Body of pancreas (tissue), 4 donors: ENCODE measurements around the gene NR3C2.

Experiments
- CTCF ChIP-seq, 7 experiments: fragments of 450-650 bp in 4 of 7; fragments of 200-600 bp in 3 of 7; sonication (generic) in 3 of 7; IDR thresholded peaks; one replicate each; pipeline ENCODE4 v1.5.1; 2016 to 2019; ENCODE audit warnings: antibody characterized with exemption in 7 of 7
- POLR2A ChIP-seq, 3 donors: fragments of 450-650 bp; IDR thresholded peaks; one replicate each; pipeline ENCODE4 v1.6.1; 2016; ENCODE audit warnings: antibody characterized with exemption in 3 of 3, mild to moderate bottlenecking in 2 of 3

- TF ChIP-seq CTCF (IDR thresholded peaks at IDR 0.05) (no peak), POLR2A (IDR thresholded peaks at IDR 0.05) (no peak)
Observed at GRCh38 chr4:148227147-148227546, 215.1 kb downstream of the NR3C2 start.
